ENCODE results near the gene DYNC2H1. TPM values are rescaled to one million over a fixed set of nuclear protein-coding genes. Genes with fewer than 3 reads are reported as not detected.

The DYNC2H1 gene
- total RNA-seq, 2 experiments from 2014 or later = 1.4 to 1.9 TPM

GRCh38 chr11:103294516-103294915 is 185.3 kb downstream of the DYNC2H1 start:
- no peaks in the 10 kb centered on the region for H3K27me3 Mint-ChIP-seq
- ATAC-seq = no peak
- intact Hi-C loops (cut with DNase I, micrococcal nuclease) = no loop called here
- POLR2A ChIA-PET = no interaction called here
- no peaks in the 10 kb centered on the region for H3K4me1 Mint-ChIP-seq
- no peak for DNase-seq
- no peak overlapping the region for H3K4me3 Mint-ChIP-seq
- H3K27ac Mint-ChIP-seq = no peak overlapping the region
- CTCF ChIA-PET = no interaction called here
- peaks cover 13% of the 10 kb centered on the region for H3K36me3 Mint-ChIP-seq (ENCODE audit: low read depth)
- peaks cover 37% of the 10 kb centered on the region for H3K9me3 Mint-ChIP-seq (ENCODE audit: low read depth)

- ATAC-seq (no peak), DNase-seq (no peak)
- POLR2A ChIA-PET = no interaction called here
- Mint-ChIP-seq H3K27ac (no peak overlapping the region), H3K4me1 (no peaks in the 10 kb centered on the region), H3K27me3 (no peaks in the 10 kb centered on the region), H3K9me3 (ENCODE audit: low read depth) (peaks cover 37% of the 10 kb centered on the region), H3K4me3 (no peak overlapping the region), H3K36me3 (ENCODE audit: low read depth) (peaks cover 13% of the 10 kb centered on the region)
- CTCF ChIA-PET = no interaction called here
- intact Hi-C loops (cut with DNase I, micrococcal nuclease) = no loop called here
These were observed 186.5 kb downstream of the DYNC2H1 start for GRCh38 chr11:103295704-103296103.

- CTCF ChIA-PET = no interaction called here
- no peak for ATAC-seq
These were observed 188.7 kb downstream of the DYNC2H1 start for GRCh38 chr11:103297900-103298299.

GRCh38 chr11:103315248-103315647 is 206.0 kb downstream of the DYNC2H1 start:
- Mint-ChIP-seq H3K9me3 (ENCODE audit: low read depth) (no peaks in the 10 kb centered on the region), H3K36me3 (ENCODE audit: low read depth) (no peaks in the 10 kb centered on the region), H3K27ac (no peak overlapping the region), H3K4me1 (no peaks in the 10 kb centered on the region), H3K4me3 (no peak overlapping the region), H3K27me3 (no peaks in the 10 kb centered on the region)
- POLR2A ChIA-PET = no interaction called here
- DNase-seq = no peak
- no peak for ATAC-seq
- CTCF ChIA-PET = interaction anchor here (0.7 kb wide), 2 partner anchors 8 to 10 kb away, joined by 3 to 4 read pairs; no protein-coding TSS in a partner anchor
- intact Hi-C loops (cut with DNase I, micrococcal nuclease) = no loop called here

More at GRCh38 chr11:103297900-103298299, 188.7 kb downstream of the DYNC2H1 start:
- Mint-ChIP-seq H3K27me3 (no peaks in the 10 kb centered on the region), H3K27ac (no peak overlapping the region), H3K9me3 (ENCODE audit: low read depth) (peaks cover 28% of the 10 kb centered on the region), H3K36me3 (ENCODE audit: low read depth) (peaks cover 11% of the 10 kb centered on the region), H3K4me3 (no peak overlapping the region), H3K4me1 (no peaks in the 10 kb centered on the region)
- no peak for DNase-seq
- intact Hi-C loops (cut with DNase I, micrococcal nuclease) = no loop called here
- POLR2A ChIA-PET = no interaction called here

- no peaks in the 10 kb centered on the region for H3K4me1 Mint-ChIP-seq
- H3K36me3 Mint-ChIP-seq (ENCODE audit: low read depth) = no peaks in the 10 kb centered on the region
- DNase-seq = no peak
- CTCF ChIA-PET = interaction anchor here (1.0 kb wide), 1 partner anchor 8 kb away, joined by 3 read pairs; no protein-coding TSS in a partner anchor
- no peaks in the 10 kb centered on the region for H3K9me3 Mint-ChIP-seq (ENCODE audit: low read depth)
- ATAC-seq = no peak
- no peaks in the 10 kb centered on the region for H3K27me3 Mint-ChIP-seq
- POLR2A ChIA-PET = no interaction called here
- no peak overlapping the region for H3K27ac Mint-ChIP-seq
- intact Hi-C loops (cut with DNase I, micrococcal nuclease) = no loop called here
- H3K4me3 Mint-ChIP-seq = no peak overlapping the region
These were observed 207.9 kb downstream of the DYNC2H1 start for GRCh38 chr11:103317118-103317517.

GRCh38 chr11:103322821-103323220 is 213.6 kb downstream of the DYNC2H1 start:
- no peak overlapping the region for H3K4me3 Mint-ChIP-seq
- ATAC-seq (no peak), DNase-seq (no peak)
- H3K36me3 Mint-ChIP-seq (ENCODE audit: low read depth) = peaks cover 6% of the 10 kb centered on the region
- H3K4me1 Mint-ChIP-seq = peaks cover 4% of the 10 kb centered on the region
- POLR2A ChIA-PET = no interaction called here
- intact Hi-C loops (cut with DNase I, micrococcal nuclease) = no loop called here
- H3K27ac Mint-ChIP-seq = no peak overlapping the region
- no peaks in the 10 kb centered on the region for H3K9me3 Mint-ChIP-seq (ENCODE audit: low read depth)
- CTCF ChIA-PET = interaction anchor here (1.1 kb wide), 1 partner anchor 7 kb away, joined by 3 read pairs; no protein-coding TSS in a partner anchor
- H3K27me3 Mint-ChIP-seq = no peaks in the 10 kb centered on the region

- Mint-ChIP-seq H3K4me1 (peaks cover 4% of the 10 kb centered on the region), H3K4me3 (no peak overlapping the region), H3K9me3 (ENCODE audit: low read depth) (no peaks in the 10 kb centered on the region), H3K27me3 (no peaks in the 10 kb centered on the region), H3K36me3 (ENCODE audit: low read depth) (peaks cover 6% of the 10 kb centered on the region), H3K27ac (no peak overlapping the region)
- DNase-seq (no peak), ATAC-seq (no peak)
- CTCF ChIA-PET = interaction anchor here (0.6 to 1.4 kb wide), 8 partner anchors 9 to 280 kb away, joined by 3 to 6 read pairs (median 4); no protein-coding TSS in a partner anchor
- intact Hi-C loops (cut with DNase I, micrococcal nuclease) = loop anchor here (1.0 to 5.0 kb wide), 2 partner anchors 212 to 276 kb away; no protein-coding TSS in a partner anchor
- POLR2A ChIA-PET = no interaction called here
These were observed 216.5 kb downstream of the DYNC2H1 start for GRCh38 chr11:103325686-103326069.

- Mint-ChIP-seq H3K4me3 (no peak overlapping the region), H3K9me3 (ENCODE audit: low read depth) (no peaks in the 10 kb centered on the region), H3K27me3 (no peaks in the 10 kb centered on the region), H3K4me1 (peaks cover 4% of the 10 kb centered on the region), H3K36me3 (ENCODE audit: low read depth) (peaks cover 6% of the 10 kb centered on the region), H3K27ac (no peak overlapping the region)
- POLR2A ChIA-PET = no interaction called here
- intact Hi-C loops (cut with DNase I, micrococcal nuclease) = loop anchor here (1.0 to 5.0 kb wide), 2 partner anchors 211 to 275 kb away; no protein-coding TSS in a partner anchor
- CTCF ChIA-PET = interaction anchor here (0.5 to 1.4 kb wide), 5 partner anchors 8 to 280 kb away, joined by 3 to 5 read pairs (median 4); no protein-coding TSS in a partner anchor
- DNase-seq (peak; percentile 27), ATAC-seq (peak; percentile 74)
These were observed 217.0 kb downstream of the DYNC2H1 start for GRCh38 chr11:103326070-103326794.

GRCh38 chr11:103327721-103328120 is 218.5 kb downstream of the DYNC2H1 start:
- POLR2A ChIA-PET = no interaction called here
- Mint-ChIP-seq H3K4me3 (no peak overlapping the region), H3K9me3 (ENCODE audit: low read depth) (no peaks in the 10 kb centered on the region), H3K4me1 (peaks cover 4% of the 10 kb centered on the region), H3K36me3 (ENCODE audit: low read depth) (peaks cover 6% of the 10 kb centered on the region), H3K27ac (no peak overlapping the region), H3K27me3 (no peaks in the 10 kb centered on the region)
- intact Hi-C loops (cut with DNase I, micrococcal nuclease) = loop anchor here (5.0 kb wide), 1 partner anchor 210 kb away; no protein-coding TSS in a partner anchor
- CTCF ChIA-PET = no interaction called here
- DNase-seq = no peak
- ATAC-seq = no peak

GRCh38 chr11:103332409-103332808 is 223.2 kb downstream of the DYNC2H1 start:
- CTCF ChIA-PET = interaction anchor here (1.2 kb wide), 1 partner anchor 11 kb away, joined by 3 read pairs; no protein-coding TSS in a partner anchor
- no peaks in the 10 kb centered on the region for H3K27me3 Mint-ChIP-seq
- no peaks in the 10 kb centered on the region for H3K36me3 Mint-ChIP-seq (ENCODE audit: low read depth)
- H3K27ac Mint-ChIP-seq = no peak overlapping the region
- no peaks in the 10 kb centered on the region for H3K9me3 Mint-ChIP-seq (ENCODE audit: low read depth)
- H3K4me1 Mint-ChIP-seq = no peaks in the 10 kb centered on the region
- no peak overlapping the region for H3K4me3 Mint-ChIP-seq
- DNase-seq (no peak), ATAC-seq (no peak)
- POLR2A ChIA-PET = interaction anchor here (0.6 kb wide), 1 partner anchor 109 kb away, joined by 3 read pairs; no protein-coding TSS in a partner anchor
- intact Hi-C loops (cut with DNase I, micrococcal nuclease) = no loop called here

- no peaks in the 10 kb centered on the region for H3K36me3 Mint-ChIP-seq (ENCODE audit: low read depth)
- ChIA-PET CTCF (interaction anchor here (2.3 kb wide), 1 partner anchor 14 kb away, joined by 6 read pairs; no protein-coding TSS in a partner anchor), POLR2A (no interaction called here)
- DNase-seq (no peak), ATAC-seq (no peak)
- intact Hi-C loops (cut with DNase I, micrococcal nuclease) = no loop called here
- no peaks in the 10 kb centered on the region for H3K9me3 Mint-ChIP-seq (ENCODE audit: low read depth)
- H3K27me3 Mint-ChIP-seq = no peaks in the 10 kb centered on the region
- no peak overlapping the region for H3K4me3 Mint-ChIP-seq
- H3K4me1 Mint-ChIP-seq = no peaks in the 10 kb centered on the region
- no peak overlapping the region for H3K27ac Mint-ChIP-seq
These were observed 229.6 kb downstream of the DYNC2H1 start for GRCh38 chr11:103338621-103339484.

All from activated CD4-positive, alpha-beta T cell treated with anti-CD3 and anti-CD28 coated beads for 36 hours (primary cell).